Kidney (tissue), 14 donors: ENCODE measurements around the gene RALY. TPM values are rescaled to one million over a fixed set of nuclear protein-coding genes. Genes with fewer than 3 reads are reported as not detected.

Source experiments
- DNase-seq, 5 donors: peaks; one replicate each; pipeline ENCODE4 v3.0.0-alpha.2; 2013 to 2020
- FAIRE-seq: peaks from 2 replicates; lab custom pipeline; 2012; peaks lifted over from hg19 to GRCh38; lab: Jason Lieb, UNC
- H3K27ac ChIP-seq, 2 donors: one replicate each; pipeline ENCODE4 v1.7.0; 2013; ENCODE audit warnings: low read depth in 2 of 2, low read length in 2 of 2, inconsistent platforms in 1 of 2
- H3K27me3 ChIP-seq: one replicate; pipeline ENCODE4 v1.7.1; 2013; ENCODE audit warnings: low read length, inconsistent platforms; ENCODE audit not compliant: control insufficient read depth, insufficient read depth
- H3K36me3 ChIP-seq, 3 donors: one replicate each; pipeline versions ENCODE4 v1.7.0 to v1.7.1; 2013; ENCODE audit warnings: low read length in 3 of 3, control low read depth in 1 of 3, inconsistent platforms in 1 of 3; ENCODE audit not compliant: insufficient read depth in 3 of 3, control insufficient read depth in 2 of 3
- H3K4me1 ChIP-seq, 3 donors: one replicate each; pipeline versions ENCODE4 v1.7.0 to v1.7.1; 2013; ENCODE audit warnings: low read length in 3 of 3, inconsistent platforms in 1 of 3, low read depth in 1 of 3; ENCODE audit not compliant: control insufficient read depth in 2 of 3, insufficient read depth in 2 of 3
- H3K4me3 ChIP-seq, 3 donors: one replicate each; pipeline versions ENCODE4 v1.7.0 to v1.8.1; 2013; ENCODE audit warnings: low read length in 3 of 3, control low read depth in 1 of 3, inconsistent platforms in 1 of 3
- H3K9ac ChIP-seq, 3 donors: one replicate each; pipeline versions ENCODE4 v1.7.0 to v1.7.1; 2013; ENCODE audit warnings: low read length in 3 of 3, control low read depth in 1 of 3, inconsistent platforms in 1 of 3
- H3K9me3 ChIP-seq, 3 donors: one replicate each; pipeline versions ENCODE4 v1.7.0 to v1.7.1; 2013; ENCODE audit warnings: low read length in 3 of 3, control low read depth in 1 of 3, inconsistent platforms in 1 of 3; ENCODE audit not compliant: control insufficient read depth in 2 of 3, insufficient read depth in 1 of 3
- intact Hi-C: fragments of 100-400 bp; cut with DNase I; formaldehyde crosslinking; loops from one replicate; pipeline ENCODE4 v1.11.1; 2022
- polyA plus RNA-seq: library from polyadenylated mRNA; stranded (reverse); fragments of 350-450 nt; fragmentation: Illumina TruSeq; extraction: RNeasy Lipid Tissue Mini Kit (QIAGEN cat#74804); gene quantifications from one replicate; pipeline ENCODE4 v1.2.3, GENCODE V29; 2014; ENCODE audit warnings: low read depth, low replicate concordance; ENCODE audit not compliant: insufficient read depth
- total RNA-seq: library from RNA; stranded (reverse); fragmentation: NEBNext Ultra II Directional; extraction: Animal tissue kit (Norgen Biotek cat#: 25700); gene quantifications from one replicate; pipeline ENCODE4 v1.2.1, GENCODE V29; 2021
- TF ChIP-seq, protein P1 (sequence below): IDR thresholded peaks from 3 replicates; pipeline ENCODE4 v1.5.1; 2012; ENCODE audit warnings: mild to moderate bottlenecking, moderate library complexity, borderline replicate concordance; ENCODE audit not compliant: insufficient read depth; ENCODE audit errors: extremely low read depth
- donor health status: control.
- donor health status: control.
- donor health status: control.
- donor health status: control.
- donor health status: control.
- donor health status: DM: yes; HTN: yes; CAD: no.
- donor health status: Normal renal cell carcinoma (clear cell type).

Gene RALY
- total and polyA plus RNA-seq, 2 donors from 2014 or later: 119 to 138 TPM

DNA sequence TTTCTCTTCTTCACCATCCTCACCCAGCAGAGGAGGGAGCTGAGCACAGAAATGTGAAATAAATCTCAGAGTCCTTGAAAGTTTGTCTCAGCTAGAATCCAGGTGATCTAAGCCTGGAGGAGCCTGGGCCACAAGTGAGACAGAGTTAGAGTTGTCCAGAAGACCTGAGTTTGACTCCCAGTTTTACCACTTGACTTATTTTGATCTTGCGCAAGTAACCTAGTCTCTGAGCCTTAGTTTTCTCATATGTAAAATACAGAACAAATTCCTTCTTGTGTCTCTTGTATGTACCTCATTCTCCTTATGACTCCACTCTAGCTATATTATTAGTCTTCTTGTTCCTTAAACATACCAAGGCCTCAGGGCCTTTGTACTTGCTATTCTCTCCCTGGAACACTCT is 36.7 kb downstream of the RALY start:
- Histone ChIP-seq H3K36me3 (peaks cover 2 to 7% (median 6%) of the 10 kb centered on the region in 3 donors), H3K27me3 (no peaks in the 10 kb centered on the region), H3K4me3 (no peak overlapping the region), H3K4me1 (peaks cover 0 to 3% (median 0%) of the 10 kb centered on the region in 3 donors), H3K27ac (no peak overlapping the region), H3K9me3 (no peaks in the 10 kb centered on the region), H3K9ac (no peak overlapping the region)
- TF ChIP-seq, protein P1, sequence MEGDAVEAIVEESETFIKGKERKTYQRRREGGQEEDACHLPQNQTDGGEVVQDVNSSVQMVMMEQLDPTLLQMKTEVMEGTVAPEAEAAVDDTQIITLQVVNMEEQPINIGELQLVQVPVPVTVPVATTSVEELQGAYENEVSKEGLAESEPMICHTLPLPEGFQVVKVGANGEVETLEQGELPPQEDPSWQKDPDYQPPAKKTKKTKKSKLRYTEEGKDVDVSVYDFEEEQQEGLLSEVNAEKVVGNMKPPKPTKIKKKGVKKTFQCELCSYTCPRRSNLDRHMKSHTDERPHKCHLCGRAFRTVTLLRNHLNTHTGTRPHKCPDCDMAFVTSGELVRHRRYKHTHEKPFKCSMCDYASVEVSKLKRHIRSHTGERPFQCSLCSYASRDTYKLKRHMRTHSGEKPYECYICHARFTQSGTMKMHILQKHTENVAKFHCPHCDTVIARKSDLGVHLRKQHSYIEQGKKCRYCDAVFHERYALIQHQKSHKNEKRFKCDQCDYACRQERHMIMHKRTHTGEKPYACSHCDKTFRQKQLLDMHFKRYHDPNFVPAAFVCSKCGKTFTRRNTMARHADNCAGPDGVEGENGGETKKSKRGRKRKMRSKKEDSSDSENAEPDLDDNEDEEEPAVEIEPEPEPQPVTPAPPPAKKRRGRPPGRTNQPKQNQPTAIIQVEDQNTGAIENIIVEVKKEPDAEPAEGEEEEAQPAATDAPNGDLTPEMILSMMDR: no peak
- FAIRE-seq (no peak), DNase-seq (no peak)
- intact Hi-C loops: no loop called here

DNA sequence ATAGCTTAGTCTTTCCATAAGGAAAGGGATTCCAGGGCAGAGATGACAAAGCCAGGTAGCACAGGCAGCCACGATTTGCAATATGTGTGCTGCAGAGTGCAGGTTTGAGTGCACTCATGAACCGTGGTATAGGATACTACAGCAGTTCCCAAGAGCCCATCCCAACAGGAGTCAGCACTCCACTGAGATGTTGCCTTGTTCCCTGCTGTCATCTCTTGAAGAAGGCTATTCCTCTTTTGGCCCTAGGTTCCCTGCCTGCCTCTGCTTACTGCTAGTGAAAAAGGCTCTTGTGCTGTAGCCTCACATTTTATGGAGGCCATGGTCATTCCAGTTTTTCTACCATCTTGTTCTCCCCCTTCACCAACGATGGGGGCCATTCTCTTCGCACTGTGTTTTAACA is 40.2 kb downstream of the RALY start:
- DNase-seq: no peak
- intact Hi-C loops: no loop called here
- FAIRE-seq: no peak
- Histone ChIP-seq H3K4me3 (no peak overlapping the region), H3K9ac (no peak overlapping the region), H3K9me3 (no peaks in the 10 kb centered on the region), H3K27ac (no peak overlapping the region), H3K36me3 (peaks cover 2 to 7% (median 6%) of the 10 kb centered on the region in 3 donors), H3K27me3 (no peaks in the 10 kb centered on the region), H3K4me1 (peaks cover 0 to 7% (median 4%) of the 10 kb centered on the region in 3 donors)
- TF ChIP-seq, protein P1: no peak

DNA sequence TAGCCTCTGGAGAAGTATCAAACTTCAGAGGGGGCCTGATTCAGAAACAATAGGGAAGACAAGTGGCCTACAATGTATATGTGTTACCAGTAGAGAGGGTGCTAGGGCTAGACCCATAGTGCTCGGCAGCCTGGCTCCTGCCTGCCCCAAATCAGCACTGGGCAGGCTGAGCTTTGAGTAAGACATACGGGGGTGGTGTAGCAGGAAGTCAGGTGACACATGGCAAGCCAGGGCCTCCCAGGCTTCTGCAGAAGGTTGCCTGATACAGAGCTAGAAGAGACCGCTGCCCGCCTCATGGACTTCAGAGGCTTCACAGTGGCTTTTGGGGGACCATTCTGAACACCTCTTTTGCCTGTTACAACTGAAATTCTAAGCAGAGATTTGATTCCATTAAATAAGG is 43.4 kb downstream of the RALY start:
- H3K36me3 ChIP-seq: peaks cover 0 to 7% (median 6%) of the 10 kb centered on the region in 3 donors
- H3K9me3 ChIP-seq: no peaks in the 10 kb centered on the region
- no peaks in the 10 kb centered on the region for H3K27me3 ChIP-seq
- H3K27ac ChIP-seq: no peak overlapping the region
- H3K4me3 ChIP-seq: no peak overlapping the region
- intact Hi-C loops: no loop called here
- H3K4me1 ChIP-seq: peaks cover 7 to 11% (median 8%) of the 10 kb centered on the region in 3 donors
- H3K9ac ChIP-seq: no peak overlapping the region
- FAIRE-seq (no peak), DNase-seq (no peak)
- TF ChIP-seq, protein P1: no peak

DNA sequence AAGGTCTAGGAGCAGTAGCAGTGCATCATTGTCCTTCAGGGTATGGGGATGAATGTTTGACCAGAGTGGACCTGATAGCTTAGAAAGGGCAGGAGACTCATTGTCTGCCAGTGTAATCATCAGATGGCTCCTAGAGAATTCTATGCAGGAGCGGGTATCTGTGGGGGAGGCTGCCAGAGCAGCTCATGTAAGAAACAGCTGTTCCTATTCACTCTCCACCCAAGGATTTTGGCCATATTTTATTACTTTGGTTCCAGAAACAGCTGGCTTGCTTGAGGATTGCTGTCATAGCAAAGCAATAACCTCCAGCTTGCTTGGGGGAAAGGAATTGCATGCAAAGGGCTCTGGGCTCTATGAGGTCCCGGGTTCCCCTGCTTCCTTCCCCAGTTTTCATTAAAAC is 44.1 kb downstream of the RALY start:
- Histone ChIP-seq H3K4me1 (peaks cover 7 to 16% (median 11%) of the 10 kb centered on the region in 3 donors), H3K27ac (no peak overlapping the region)

More for the DNA sequence above, 44.1 kb downstream of the RALY start:
- Histone ChIP-seq H3K9ac (no peak overlapping the region), H3K4me3 (no peak overlapping the region), H3K36me3 (peaks cover 0 to 7% (median 6%) of the 10 kb centered on the region in 3 donors), H3K27me3 (no peaks in the 10 kb centered on the region), H3K9me3 (no peaks in the 10 kb centered on the region)
- intact Hi-C loops: no loop called here
- peak in 3 of 5 donors; percentile 49 to 90 (median 83) for DNase-seq
- no peak for FAIRE-seq
- TF ChIP-seq, protein P1: no peak
